A673 (cell line): ENCODE results near the gene LDHB. TPM values are rescaled to one million over a fixed set of nuclear protein-coding genes. Genes with fewer than 3 reads are reported as not detected.

Experiments used
- BruUV-seq: library from RNA; stranded (reverse); fragments of 400-500 nt; replicated peaks from 2 replicates; lab custom pipeline; 2021; lab: Mats Ljungman, UMichigan
- CTCF ChIA-PET: fragments of 300-600 bp; sonication (Branson Sonifier 250); formaldehyde crosslinking; loops from one replicate; lab custom pipeline; 2022; ENCODE audit warnings: antibody characterized with exemption; lab: Charles Lee
- POLR2A ChIA-PET: fragments of 300-600 bp; sonication (Branson Sonifier 250); formaldehyde crosslinking; loops from one replicate; lab custom pipeline; 2022; ENCODE audit warnings: antibody characterized with exemption; ENCODE audit not compliant: low non-redundant PET; lab: Charles Lee
- DNase-seq: peaks from one replicate; pipeline ENCODE4 v3.0.0-alpha.2; 2015; ENCODE audit warnings: low spot score
- H3K27ac ChIP-seq: fragments of 200-600 bp; sonication (generic); 2 replicates; pipeline ENCODE4 v1.5.1; 2016; ENCODE audit warnings: mixed run types, low read depth, mild to moderate bottlenecking, mixed read lengths, antibody characterized with exemption, low read length; ENCODE audit not compliant: poor library complexity, severe bottlenecking
- H3K27me3 ChIP-seq: fragments of 200-600 bp; sonication (generic); replicated peaks from 2 replicates; pipeline ENCODE4 v1.6.1; 2017; ENCODE audit warnings: mixed run types, low read depth, mild to moderate bottlenecking, mixed read lengths, antibody characterized with exemption, low read length; ENCODE audit not compliant: insufficient read depth, poor library complexity
- H3K36me3 ChIP-seq: fragments of 200-600 bp; sonication (generic); 2 replicates; pipeline ENCODE4 v1.6.1; 2016; ENCODE audit warnings: mixed run types, mild to moderate bottlenecking, mixed read lengths, antibody characterized with exemption, low read length; ENCODE audit not compliant: insufficient read depth, poor library complexity, severe bottlenecking
- H3K4me1 ChIP-seq: fragments of 200-600 bp; sonication (generic); 2 replicates; pipeline ENCODE4 v1.6.1; 2017; ENCODE audit warnings: mixed run types, mild to moderate bottlenecking, mixed read lengths, antibody characterized with exemption, low read length; ENCODE audit not compliant: insufficient read depth, poor library complexity, severe bottlenecking
- H3K4me3 ChIP-seq: fragments of 200-600 bp; sonication (generic); 2 replicates; pipeline ENCODE4 v1.5.1; 2016; ENCODE audit warnings: low read depth, mixed run types, mild to moderate bottlenecking, mixed read lengths, low read length; ENCODE audit not compliant: poor library complexity, severe bottlenecking
- H3K9me3 ChIP-seq: fragments of 200-600 bp; sonication (generic); 2 replicates; pipeline ENCODE4 v1.6.1; 2016; ENCODE audit warnings: mixed run types, low read depth, mild to moderate bottlenecking, mixed read lengths, antibody characterized with exemption, low read length; ENCODE audit not compliant: poor library complexity, severe bottlenecking
- CTCF ChIP-seq: fragments of 300-800, 200-600 bp; sonication (generic); conservative IDR thresholded peaks from 2 replicates; pipeline ENCODE4 v1.5.1; 2017; ENCODE audit warnings: low read depth, mild to moderate bottlenecking, antibody characterized with exemption, low read length, moderate library complexity, mixed read lengths
- EZH2 ChIP-seq: fragments of 200-600 bp; sonication (generic); IDR thresholded peaks from 2 replicates; pipeline ENCODE4 v1.6.1; 2017; ENCODE audit warnings: borderline replicate concordance, low read depth, mild to moderate bottlenecking, mixed read lengths, antibody characterized with exemption, low read length; ENCODE audit not compliant: poor library complexity, severe bottlenecking
- intact Hi-C: fragments of 100-400 bp; cut with micrococcal nuclease; formaldehyde crosslinking; loops from one replicate; pipeline ENCODE4 v1.10.0; 2022; ENCODE audit not compliant: unreplicated experiment
- total RNA-seq: library from RNA; stranded (reverse); gene quantifications from 2 replicates; pipeline ENCODE4 v1.2.3, GENCODE V29; 2021

Gene LDHB
- total RNA-seq, 1 experiment from 2014 or later = 1,201 TPM

- intact Hi-C loops = loop anchor here (1.0 to 10.0 kb wide), 4 partner anchors 291 to 744 kb away; partner anchors contain the start of gene ST8SIA1
- Histone ChIP-seq H3K27ac (no peak overlapping the region), H3K4me3 (no peak overlapping the region), H3K36me3 (no peaks in the 10 kb centered on the region), H3K27me3 (peaks cover 38% of the 10 kb centered on the region), H3K9me3 (no peaks in the 10 kb centered on the region), H3K4me1 (no peaks in the 10 kb centered on the region)
- peak; percentile 40 for DNase-seq
- no peak for TF ChIP-seq EZH2
- TF ChIP-seq CTCF = peak; percentile 78
- ChIA-PET POLR2A (no interaction called here), CTCF (interaction anchor here (0.6 to 1.8 kb wide), 10 partner anchors 77 to 1506 kb away, joined by 3 to 36 read pairs (median 7); no protein-coding TSS in a partner anchor)
- BruUV-seq = no TSS peak
Measured at GRCh38 chr12:21697904-21698630, 40.4 kb upstream of the LDHB start.

GRCh38 chr12:21696625-21697024, 39.0 kb upstream of the LDHB start:
- intact Hi-C loops = loop anchor here (1.0 to 10.0 kb wide), 3 partner anchors 322 to 746 kb away; partner anchors contain the start of gene ST8SIA1
- POLR2A ChIA-PET = no interaction called here
- no peak overlapping the region for H3K4me3 ChIP-seq
- no peak for TF ChIP-seq EZH2
- no peak for TF ChIP-seq CTCF
- H3K27ac ChIP-seq = no peak overlapping the region
- DNase-seq = no peak
- no peaks in the 10 kb centered on the region for H3K4me1 ChIP-seq
- no peaks in the 10 kb centered on the region for H3K36me3 ChIP-seq
- CTCF ChIA-PET = interaction anchor here (1.8 kb wide), 1 partner anchor 294 kb away, joined by 36 read pairs; no protein-coding TSS in a partner anchor
- H3K9me3 ChIP-seq = no peaks in the 10 kb centered on the region
- BruUV-seq = no TSS peak
- peaks cover 41% of the 10 kb centered on the region for H3K27me3 ChIP-seq

- CTCF ChIA-PET = no interaction called here
Measured at GRCh38 chr12:21695986-21696385, 38.3 kb upstream of the LDHB start.

More at GRCh38 chr12:21695986-21696385, 38.3 kb upstream of the LDHB start:
- no TSS peak for BruUV-seq
- Histone ChIP-seq H3K4me1 (no peaks in the 10 kb centered on the region), H3K4me3 (no peak overlapping the region), H3K27me3 (peaks cover 43% of the 10 kb centered on the region), H3K36me3 (no peaks in the 10 kb centered on the region), H3K9me3 (no peaks in the 10 kb centered on the region), H3K27ac (no peak overlapping the region)
- POLR2A ChIA-PET = no interaction called here
- intact Hi-C loops = loop anchor here (10.0 kb wide), 1 partner anchor 639 kb away; the partner anchor contains the start of gene ST8SIA1
- TF ChIP-seq CTCF (no peak), EZH2 (no peak)
- DNase-seq = no peak
